ENCODE data around the gene BFSP2. TPM values are rescaled to one million over a fixed set of nuclear protein-coding genes. Genes with fewer than 3 reads are reported as not detected.

Gene BFSP2
- total RNA-seq, 4 donors from 2014 or later = not detected

DNA sequence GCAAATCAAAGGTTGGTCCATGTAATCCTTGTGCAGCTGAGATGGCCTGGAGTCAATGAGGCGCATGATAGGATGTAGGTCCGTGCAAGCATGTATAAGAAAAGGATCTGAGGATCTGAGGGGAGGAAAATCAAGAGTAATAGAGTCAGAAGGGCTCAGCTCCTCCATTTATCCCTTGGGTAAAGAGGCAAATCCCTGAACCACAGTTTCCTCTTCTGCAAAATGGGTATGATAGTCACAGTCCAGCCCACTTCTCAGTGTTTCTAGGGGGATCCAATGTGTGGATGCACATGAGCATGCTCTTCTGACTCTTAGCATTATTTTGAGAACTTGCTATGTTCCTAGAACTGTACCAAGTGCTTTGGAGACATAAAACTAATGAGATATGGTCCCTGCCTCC is 67.9 kb downstream of the BFSP2 start:
- TF ChIP-seq, protein P1, sequence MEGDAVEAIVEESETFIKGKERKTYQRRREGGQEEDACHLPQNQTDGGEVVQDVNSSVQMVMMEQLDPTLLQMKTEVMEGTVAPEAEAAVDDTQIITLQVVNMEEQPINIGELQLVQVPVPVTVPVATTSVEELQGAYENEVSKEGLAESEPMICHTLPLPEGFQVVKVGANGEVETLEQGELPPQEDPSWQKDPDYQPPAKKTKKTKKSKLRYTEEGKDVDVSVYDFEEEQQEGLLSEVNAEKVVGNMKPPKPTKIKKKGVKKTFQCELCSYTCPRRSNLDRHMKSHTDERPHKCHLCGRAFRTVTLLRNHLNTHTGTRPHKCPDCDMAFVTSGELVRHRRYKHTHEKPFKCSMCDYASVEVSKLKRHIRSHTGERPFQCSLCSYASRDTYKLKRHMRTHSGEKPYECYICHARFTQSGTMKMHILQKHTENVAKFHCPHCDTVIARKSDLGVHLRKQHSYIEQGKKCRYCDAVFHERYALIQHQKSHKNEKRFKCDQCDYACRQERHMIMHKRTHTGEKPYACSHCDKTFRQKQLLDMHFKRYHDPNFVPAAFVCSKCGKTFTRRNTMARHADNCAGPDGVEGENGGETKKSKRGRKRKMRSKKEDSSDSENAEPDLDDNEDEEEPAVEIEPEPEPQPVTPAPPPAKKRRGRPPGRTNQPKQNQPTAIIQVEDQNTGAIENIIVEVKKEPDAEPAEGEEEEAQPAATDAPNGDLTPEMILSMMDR (IDR thresholded peaks at IDR 0.05; ENCODE audit: low read depth) = no peak

- TF ChIP-seq, protein P1 (IDR thresholded peaks at IDR 0.05; ENCODE audit: low read depth) = no peak
These were observed 68.4 kb downstream of the BFSP2 start for GRCh38 chr3:133468251-133468721.

GRCh38 chr3:133469140-133469731 is 69.4 kb downstream of the BFSP2 start:
- TF ChIP-seq, protein P1 (IDR thresholded peaks at IDR 0.05; ENCODE audit: low read depth) = no peak

GRCh38 chr3:133472242-133472641 is 72.4 kb downstream of the BFSP2 start:
- TF ChIP-seq, protein P1 (IDR thresholded peaks at IDR 0.05; ENCODE audit: low read depth) = no peak

DNA sequence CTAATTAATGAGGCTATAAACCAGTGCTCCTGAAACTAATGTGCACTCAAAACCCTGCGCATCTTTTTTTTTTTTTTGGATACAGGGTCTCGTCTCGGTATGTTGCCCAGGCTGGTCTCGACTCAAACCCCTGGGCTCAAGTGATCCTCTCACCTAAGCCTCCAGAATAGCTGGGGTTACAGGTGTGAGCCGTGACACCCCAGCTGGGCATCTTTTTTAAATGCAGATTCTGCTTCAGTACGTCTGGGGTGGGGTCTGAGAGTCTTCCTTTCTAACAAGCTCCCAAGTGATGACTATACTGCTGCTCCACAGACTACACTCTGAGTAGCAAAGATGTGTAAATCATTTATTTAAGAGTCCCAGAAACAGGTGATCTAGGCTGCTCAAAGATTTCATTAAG is 73.0 kb downstream of the BFSP2 start:
- TF ChIP-seq, protein P1 (IDR thresholded peaks at IDR 0.05; ENCODE audit: low read depth) = no peak

- TF ChIP-seq, protein P1 (IDR thresholded peaks at IDR 0.05; ENCODE audit: low read depth) = no peak
These were observed 74.5 kb downstream of the BFSP2 start for GRCh38 chr3:133474251-133474801.

- TF ChIP-seq, protein P1 (IDR thresholded peaks at IDR 0.05; ENCODE audit: low read depth) = no peak
These were observed 75.0 kb downstream of the BFSP2 start for GRCh38 chr3:133474817-133475216.

Measured in subcutaneous adipose tissue (tissue), 4 donors.